HG03139 (cell line): ENCODE measurements around the gene STXBP6.

Experiments used
- ATAC-seq: cut with Tn5 transposase; IDR thresholded peaks from one replicate; pipeline ENCODE4 v1.9.1; 2021; ENCODE audit not compliant: unreplicated experiment

STXBP6 gene

GRCh38 chr14:25049568-25050268 lies at the start of gene STXBP6:
STXBP6 (minus strand) TSS chr14:25050147; CDS start chr14:24974818, 75,329 bp downstream.
- ATAC-seq, result peak; percentile 68

DNA sequence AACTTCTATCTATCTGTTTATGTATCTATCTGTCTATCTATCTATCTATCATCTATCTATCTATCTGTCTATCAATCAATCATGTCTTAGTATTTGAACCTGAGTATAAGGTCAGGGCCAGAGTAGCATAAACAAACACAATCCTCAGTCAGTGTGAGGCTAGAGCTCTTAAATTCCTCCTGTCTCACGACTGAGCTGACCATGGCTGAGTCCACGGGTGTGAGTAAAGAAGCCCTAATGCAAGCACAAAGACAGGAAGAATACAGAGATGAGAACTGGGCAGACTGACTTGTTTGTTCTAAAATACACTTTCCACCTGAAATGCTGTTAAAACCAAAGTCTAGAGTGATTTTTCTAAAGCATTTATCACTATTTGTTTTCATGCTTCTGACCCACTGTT lies 47.2 kb upstream of the STXBP6 start:
- ATAC-seq, result no peak

- ATAC-seq, result no peak
Measured at GRCh38 chr14:25095736-25096437, 45.9 kb upstream of the STXBP6 start.

DNA sequence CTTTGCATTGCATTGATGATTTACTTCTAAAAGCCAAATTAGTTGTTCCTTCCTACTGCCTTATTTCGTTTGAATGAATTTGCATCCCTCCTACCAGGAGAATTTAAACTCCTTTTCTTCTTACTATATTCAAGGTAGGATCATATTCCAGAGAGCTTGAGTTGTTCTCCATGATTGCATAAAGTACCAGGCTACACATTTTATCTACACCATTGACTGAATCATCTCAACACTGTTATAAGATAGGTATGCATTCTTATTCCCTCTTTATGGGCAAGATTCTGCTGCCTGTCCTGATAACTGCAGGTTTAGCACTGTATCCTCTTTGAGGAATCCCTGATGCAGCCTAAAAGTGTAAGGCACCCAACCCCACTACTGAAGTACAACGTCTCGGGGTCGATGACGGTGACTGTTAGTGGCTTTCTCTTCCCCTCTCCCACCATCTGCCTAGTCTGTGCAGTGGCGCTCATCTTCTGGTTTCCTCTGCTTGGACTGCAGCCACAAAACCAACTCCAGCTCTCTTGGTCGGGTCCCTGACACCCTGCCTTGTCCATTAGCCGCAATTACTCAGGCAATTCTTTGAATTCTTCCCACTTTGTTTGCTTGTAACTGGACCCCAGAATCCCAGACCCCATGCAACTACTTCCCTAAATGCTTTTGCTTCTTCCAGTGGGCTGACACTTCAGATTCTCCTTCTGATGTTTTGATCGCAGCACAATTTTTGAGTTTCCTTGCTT lies 44.4 kb upstream of the STXBP6 start:
- no peak for ATAC-seq

DNA sequence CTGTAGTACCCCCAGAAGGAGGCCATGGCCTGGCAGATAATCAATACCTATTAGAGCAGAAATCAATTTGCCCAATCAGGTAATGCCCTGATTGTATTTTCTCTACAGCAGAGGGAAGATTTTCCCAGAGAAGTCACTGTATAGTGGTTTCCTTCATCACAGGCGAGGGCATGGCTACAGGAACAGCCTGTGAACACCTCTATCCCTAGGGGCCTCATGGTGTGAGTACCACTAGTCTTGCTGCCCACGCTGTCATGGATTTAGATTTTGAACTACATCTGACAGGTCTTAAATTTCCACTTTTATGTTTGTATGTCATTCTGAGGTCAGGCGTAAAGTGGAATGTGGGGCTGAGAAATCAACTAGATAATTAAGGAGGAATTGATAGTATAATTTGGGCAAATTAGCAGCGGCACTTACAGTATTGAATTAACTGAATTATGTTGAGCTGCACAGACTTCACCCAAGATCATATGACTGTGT lies 42.4 kb upstream of the STXBP6 start:
- ATAC-seq, result no peak

DNA sequence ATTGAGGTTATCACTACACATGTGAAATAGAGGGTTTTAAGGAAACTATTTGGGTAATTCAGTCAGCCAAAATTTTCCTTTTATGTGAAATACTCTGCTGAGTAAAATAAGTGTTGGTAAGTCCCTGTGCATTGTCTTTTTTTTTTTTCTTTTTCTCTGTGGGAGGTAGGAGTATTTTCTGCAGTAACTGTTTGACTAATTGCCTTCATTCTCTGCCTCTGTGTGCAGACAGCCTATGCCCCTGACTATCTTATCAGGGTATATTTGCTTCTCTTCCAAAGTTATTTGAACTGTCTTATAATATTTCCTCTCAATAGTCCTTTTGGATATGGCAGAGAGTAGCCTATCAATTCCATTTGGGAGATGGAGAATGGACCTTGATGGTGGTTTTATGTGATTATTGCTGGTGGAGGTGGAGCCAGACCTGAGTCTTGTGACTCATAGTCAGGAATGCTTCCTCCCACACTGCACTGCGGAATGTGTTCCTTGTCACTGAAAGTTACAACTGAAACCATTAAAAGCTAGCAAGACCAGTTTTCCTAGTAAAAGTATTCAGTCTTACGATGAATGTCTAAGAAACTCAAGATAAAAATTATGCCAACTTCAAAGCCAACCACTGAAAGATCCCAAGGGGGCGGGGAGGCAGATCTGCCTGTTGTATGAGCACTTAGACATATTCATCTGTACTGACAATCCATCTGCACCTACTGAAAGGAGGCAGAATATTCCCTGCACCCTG lies 40.9 kb upstream of the STXBP6 start:
- ATAC-seq, result no peak

DNA sequence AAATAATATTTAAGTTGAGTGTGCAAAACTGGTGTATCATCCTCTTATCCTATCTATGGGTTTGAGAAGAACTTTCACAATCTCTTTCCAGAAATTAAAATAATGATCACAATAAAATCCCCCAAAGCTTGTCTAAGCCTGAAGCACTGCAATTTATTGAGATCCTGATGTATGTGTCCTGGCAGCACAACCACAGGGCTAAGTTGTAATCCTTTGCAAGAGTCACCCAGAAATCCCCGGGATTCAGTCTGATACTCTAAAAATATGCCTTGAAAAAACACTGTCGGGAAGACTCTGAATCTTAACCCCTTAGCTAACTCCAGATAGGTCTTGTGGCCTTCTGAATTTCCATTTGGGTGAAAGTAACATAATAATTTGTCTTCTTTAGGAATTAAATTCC lies 40.3 kb upstream of the STXBP6 start:
- ATAC-seq, result no peak

DNA sequence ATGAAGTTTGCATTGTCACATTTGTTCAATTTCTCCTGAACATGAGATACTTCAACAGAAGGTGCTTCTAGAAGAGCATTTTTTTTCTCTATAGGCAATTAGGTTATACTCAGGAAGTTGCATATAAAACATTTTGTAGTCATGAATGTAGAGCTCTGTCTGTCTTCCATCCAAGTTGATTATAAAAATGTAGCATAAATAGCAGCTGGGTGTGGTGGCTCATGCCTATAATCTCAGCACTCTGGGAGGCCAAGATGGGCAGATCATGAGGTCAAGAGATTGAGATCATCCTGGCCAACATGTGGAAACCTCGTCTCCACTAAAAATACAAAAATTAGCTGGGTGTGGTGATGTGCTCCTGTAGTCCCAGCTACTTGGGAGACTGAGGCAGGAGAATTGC lies 39.5 kb upstream of the STXBP6 start:
- ATAC-seq, result no peak

GRCh38 chr14:25086821-25087396 lies 37.0 kb upstream of the STXBP6 start:
- ATAC-seq, result no peak

GRCh38 chr14:25086081-25086480 lies 36.1 kb upstream of the STXBP6 start:
- ATAC-seq, result no peak

GRCh38 chr14:25080682-25081081 lies 30.7 kb upstream of the STXBP6 start:
- ATAC-seq, result no peak

GRCh38 chr14:25079311-25079710 lies 29.4 kb upstream of the STXBP6 start:
- no peak for ATAC-seq

- ATAC-seq, result no peak
Measured at GRCh38 chr14:25074099-25074685, 24.2 kb upstream of the STXBP6 start.

- no peak for ATAC-seq
Measured at GRCh38 chr14:25069879-25070278, 19.9 kb upstream of the STXBP6 start.

GRCh38 chr14:25067600-25067999 lies 17.7 kb upstream of the STXBP6 start:
- ATAC-seq, result no peak

DNA sequence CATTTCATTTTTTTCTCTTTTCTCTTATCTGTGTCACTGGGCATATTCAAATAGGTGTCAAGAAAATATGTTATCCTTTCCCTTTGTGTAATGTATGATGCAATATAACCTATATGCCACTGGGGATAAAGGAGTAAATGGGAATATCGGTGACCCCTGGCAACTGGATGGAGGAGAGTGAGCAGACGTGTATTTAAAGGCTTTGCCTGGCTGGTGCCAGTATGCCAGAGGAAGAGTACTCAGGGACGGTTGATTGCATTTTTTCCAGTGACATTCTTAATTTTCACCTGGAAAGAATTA lies 12.0 kb upstream of the STXBP6 start:
- ATAC-seq, result no peak

- ATAC-seq, result no peak
Measured at GRCh38 chr14:25056688-25057078, 6.7 kb upstream of the STXBP6 start.

DNA sequence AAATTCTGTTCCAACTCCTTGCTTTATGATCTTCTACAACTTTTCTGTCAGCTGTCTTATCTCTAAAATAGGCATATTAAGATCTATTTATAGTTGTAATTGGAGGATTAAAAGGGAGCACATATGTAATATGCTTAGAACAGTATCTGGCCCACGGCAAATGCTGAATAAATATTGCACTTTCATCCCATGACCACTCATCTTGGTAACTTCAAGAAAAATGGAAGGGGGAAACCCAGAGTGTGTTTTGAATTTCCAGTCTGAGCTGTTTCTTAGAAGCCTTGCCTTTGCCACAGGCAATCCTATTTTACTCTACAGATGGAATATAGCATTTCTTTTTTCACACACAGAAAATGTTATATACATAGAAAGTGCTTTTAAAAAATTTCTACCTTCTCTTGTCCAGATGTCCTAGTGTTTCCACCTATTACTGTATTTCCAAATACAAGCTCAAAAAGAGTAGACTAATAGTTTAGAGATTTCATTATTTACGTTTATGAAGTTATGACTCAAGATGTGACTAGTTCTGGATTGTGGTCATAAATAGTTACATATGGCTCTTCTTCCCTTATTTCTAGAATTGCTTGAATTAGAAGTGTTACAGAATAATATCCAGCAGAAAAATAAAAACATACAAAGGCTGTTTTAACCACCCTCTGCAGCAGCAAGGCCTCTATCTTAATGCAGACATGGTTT lies 6.2 kb upstream of the STXBP6 start:
- ATAC-seq, result no peak

DNA sequence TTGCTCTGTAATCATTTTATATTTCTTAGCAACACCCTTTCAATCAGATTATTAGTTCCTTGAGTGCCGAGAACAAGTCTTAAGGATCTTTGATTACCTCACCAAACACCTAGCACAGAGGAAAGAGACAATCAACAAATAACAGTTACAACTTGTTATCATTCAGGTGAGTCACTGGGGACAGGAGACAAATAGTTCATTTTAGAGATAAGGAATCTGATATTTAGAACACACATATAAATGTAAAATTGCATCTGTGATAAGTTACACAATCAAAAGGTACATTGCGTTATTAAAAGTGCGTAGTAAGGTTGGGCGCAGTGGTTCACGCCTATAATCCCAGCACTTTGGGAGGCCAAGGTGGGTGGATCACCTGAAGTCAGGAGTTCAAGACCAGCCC lies 5.1 kb upstream of the STXBP6 start:
- no peak for ATAC-seq

DNA sequence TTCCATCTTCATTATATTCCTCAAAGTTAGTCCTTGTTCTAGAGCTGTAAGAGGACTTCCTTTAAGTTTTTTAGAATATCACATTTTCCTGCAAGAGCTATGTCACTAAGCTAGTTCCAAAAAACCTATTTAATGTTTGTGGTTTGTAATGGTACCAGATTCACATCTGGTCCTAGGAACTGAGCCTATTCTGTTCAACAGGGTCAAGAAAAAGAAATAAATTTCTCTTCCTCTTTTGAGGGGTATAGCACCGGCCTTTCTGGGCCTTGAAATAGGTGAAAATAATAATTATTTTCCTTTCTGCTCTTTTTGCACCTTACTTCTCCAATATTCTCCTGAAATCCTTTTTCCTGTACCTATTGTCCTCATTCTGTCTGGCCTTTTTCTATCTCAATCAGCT lies 3.6 kb upstream of the STXBP6 start:
- no peak for ATAC-seq
